Activated CD4-positive, alpha-beta memory T cell treated with anti-CD3 and anti-CD28 coated beads for 36 hours (primary cell): ENCODE measurements around the gene CTXN1. TPM values are rescaled to one million over a fixed set of nuclear protein-coding genes. Genes with fewer than 3 reads are reported as not detected.
"Not testable (repeated sequence)": the region's sequence is repeated elsewhere in the genome, so short reads cannot be mapped to it uniquely, and the experiment has no call there.

ENCODE experiments used
- CTCF ChIA-PET: fragments of 350-600 bp; sonication (Branson Sonifier 250); formaldehyde crosslinking; loops from one replicate; lab custom pipeline; 2021; ENCODE audit warnings: antibody characterized with exemption, inconsistent platforms; lab: Charles Lee
- POLR2A ChIA-PET: fragments of 350-600 bp; sonication (Branson Sonifier 250); formaldehyde crosslinking; loops from one replicate; lab custom pipeline; 2021; ENCODE audit warnings: antibody characterized with exemption; lab: Charles Lee
- DNase-seq: peaks from one replicate; pipeline ENCODE4 v3.0.0-alpha.2; 2020
- H3K27ac Mint-ChIP-seq: one replicate; pipeline ENCODE4 v1.8.0; 2021; ENCODE audit warnings: mixed read lengths
- H3K27me3 Mint-ChIP-seq: one replicate; pipeline ENCODE4 v1.8.0; 2021; ENCODE audit warnings: mixed read lengths
- H3K36me3 Mint-ChIP-seq: one replicate; pipeline ENCODE4 v1.8.0; 2021; ENCODE audit warnings: mixed read lengths
- H3K4me1 Mint-ChIP-seq: one replicate; pipeline ENCODE4 v1.8.0; 2021; ENCODE audit warnings: low read depth, mixed read lengths
- H3K4me3 Mint-ChIP-seq: one replicate; pipeline ENCODE4 v1.8.0; 2021; ENCODE audit warnings: mild to moderate bottlenecking, mixed read lengths
- H3K9me3 Mint-ChIP-seq: one replicate; pipeline ENCODE4 v1.8.0; 2021; ENCODE audit warnings: mixed read lengths
- intact Hi-C: fragments of 100-400 bp; cut with micrococcal nuclease; formaldehyde crosslinking; loops from one replicate; pipeline ENCODE4 v1.15.1; 2023
- total RNA-seq, 2 experiments: library from RNA; stranded (reverse); gene quantifications; one replicate each; pipeline ENCODE4 v1.2.3, GENCODE V29; 2021

The CTXN1 gene
- total RNA-seq, 2 experiments from 2014 or later: 0.29 to 0.77 TPM

DNA sequence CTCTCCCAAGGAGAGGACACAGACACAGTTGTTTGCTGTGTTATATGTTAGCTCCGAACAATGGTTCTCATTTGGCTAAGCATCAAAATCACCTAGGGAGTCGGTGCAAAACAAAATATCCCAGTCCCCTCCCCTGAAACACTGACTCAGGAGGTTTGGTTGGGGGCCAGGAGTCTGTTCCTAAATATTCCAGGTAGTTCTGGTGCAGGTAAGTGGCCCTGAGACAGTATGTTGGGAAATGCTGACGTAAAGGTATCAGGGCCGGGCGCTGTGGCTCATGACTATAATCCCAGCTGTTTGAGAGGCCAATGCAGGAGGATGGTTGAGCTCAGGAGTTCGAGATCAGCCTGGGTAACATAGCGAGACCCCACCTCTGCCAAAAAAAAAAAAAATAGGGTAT lies 24.6 kb downstream of the CTXN1 start:
- H3K27me3 Mint-ChIP-seq: peaks cover 5% of the 10 kb centered on the region
- H3K4me3 Mint-ChIP-seq: no peak overlapping the region
- peaks cover 21% of the 10 kb centered on the region for H3K4me1 Mint-ChIP-seq
- no peak for DNase-seq
- H3K27ac Mint-ChIP-seq: no peak overlapping the region
- H3K36me3 Mint-ChIP-seq: peaks cover 9% of the 10 kb centered on the region
- peaks cover 2% of the 10 kb centered on the region for H3K9me3 Mint-ChIP-seq
- POLR2A ChIA-PET: interaction anchor here (1.1 kb wide), 1 partner anchor 17 kb away, joined by 3 read pairs; no protein-coding TSS in a partner anchor
- intact Hi-C loops: loop anchor here (5.0 kb wide), 1 partner anchor 34 kb away; no protein-coding TSS in a partner anchor
- CTCF ChIA-PET: interaction anchor here (0.9 to 4.0 kb wide), 6 partner anchors 28 to 333 kb away, joined by 3 to 8 read pairs (median 6); partner anchors contain the start of gene TIMM44

DNA sequence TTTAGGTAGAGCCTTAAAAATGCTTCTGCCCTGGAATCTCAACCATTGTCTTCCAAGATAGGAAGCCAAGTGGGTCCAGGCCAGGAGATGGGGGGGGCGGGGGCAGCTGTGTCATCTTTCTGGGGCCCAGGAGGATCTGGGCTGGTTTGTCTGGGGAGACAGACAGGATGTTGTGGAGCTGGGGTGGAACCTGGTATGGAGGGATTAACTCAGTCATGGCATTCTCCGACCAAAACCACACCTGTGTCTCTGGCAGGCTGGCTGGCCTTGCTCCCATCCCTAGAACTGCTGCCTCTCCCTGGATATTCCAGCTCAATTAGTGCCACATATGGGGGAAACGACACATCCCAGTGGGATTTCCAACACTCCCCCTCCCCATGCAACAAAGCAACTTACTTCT lies 25.0 kb downstream of the CTXN1 start:
- Mint-ChIP-seq H3K27me3 (peaks cover 5% of the 10 kb centered on the region), H3K27ac (no peak overlapping the region), H3K9me3 (peaks cover 2% of the 10 kb centered on the region), H3K36me3 (peaks cover 9% of the 10 kb centered on the region), H3K4me1 (peaks cover 18% of the 10 kb centered on the region), H3K4me3 (no peak overlapping the region)
- intact Hi-C loops: loop anchor here (5.0 kb wide), 1 partner anchor 34 kb away; no protein-coding TSS in a partner anchor
- no peak for DNase-seq
- ChIA-PET CTCF (interaction anchor here (1.3 to 4.0 kb wide), 5 partner anchors 28 to 49 kb away, joined by 3 to 8 read pairs (median 8); partner anchors contain the start of gene TIMM44), POLR2A (no interaction called here)

DNA sequence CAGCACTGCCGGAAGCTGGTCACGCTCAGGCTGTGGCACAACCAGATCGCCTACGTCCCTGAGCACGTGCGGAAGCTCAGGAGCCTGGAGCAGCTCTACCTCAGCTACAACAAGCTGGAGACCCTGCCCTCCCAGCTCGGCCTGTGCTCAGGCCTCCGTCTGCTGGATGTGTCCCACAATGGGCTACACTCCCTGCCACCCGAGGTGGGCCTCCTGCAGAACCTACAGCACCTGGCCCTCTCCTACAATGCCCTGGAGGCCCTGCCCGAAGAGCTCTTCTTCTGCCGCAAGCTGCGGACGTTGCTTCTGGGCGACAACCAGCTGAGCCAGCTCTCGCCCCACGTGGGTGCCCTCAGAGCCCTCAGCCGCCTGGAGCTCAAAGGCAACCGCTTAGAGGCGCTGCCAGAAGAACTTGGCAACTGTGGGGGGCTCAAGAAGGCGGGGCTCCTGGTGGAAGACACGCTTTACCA lies 25.5 kb downstream of the CTXN1 start:
- no peak overlapping the region for H3K27ac Mint-ChIP-seq
- ChIA-PET POLR2A (no interaction called here), CTCF (interaction anchor here (0.9 to 4.0 kb wide), 6 partner anchors 29 to 220 kb away, joined by 3 to 8 read pairs (median 8); partner anchors contain the start of genes TIMM44 and TRAPPC5)
- no peak overlapping the region for H3K4me3 Mint-ChIP-seq
- DNase-seq: no peak
- peaks cover 5% of the 10 kb centered on the region for H3K27me3 Mint-ChIP-seq
- intact Hi-C loops: loop anchor here (5.0 kb wide), 1 partner anchor 33 kb away; no protein-coding TSS in a partner anchor
- peaks cover 13% of the 10 kb centered on the region for H3K4me1 Mint-ChIP-seq
- peaks cover 2% of the 10 kb centered on the region for H3K9me3 Mint-ChIP-seq
- peaks cover 9% of the 10 kb centered on the region for H3K36me3 Mint-ChIP-seq

DNA sequence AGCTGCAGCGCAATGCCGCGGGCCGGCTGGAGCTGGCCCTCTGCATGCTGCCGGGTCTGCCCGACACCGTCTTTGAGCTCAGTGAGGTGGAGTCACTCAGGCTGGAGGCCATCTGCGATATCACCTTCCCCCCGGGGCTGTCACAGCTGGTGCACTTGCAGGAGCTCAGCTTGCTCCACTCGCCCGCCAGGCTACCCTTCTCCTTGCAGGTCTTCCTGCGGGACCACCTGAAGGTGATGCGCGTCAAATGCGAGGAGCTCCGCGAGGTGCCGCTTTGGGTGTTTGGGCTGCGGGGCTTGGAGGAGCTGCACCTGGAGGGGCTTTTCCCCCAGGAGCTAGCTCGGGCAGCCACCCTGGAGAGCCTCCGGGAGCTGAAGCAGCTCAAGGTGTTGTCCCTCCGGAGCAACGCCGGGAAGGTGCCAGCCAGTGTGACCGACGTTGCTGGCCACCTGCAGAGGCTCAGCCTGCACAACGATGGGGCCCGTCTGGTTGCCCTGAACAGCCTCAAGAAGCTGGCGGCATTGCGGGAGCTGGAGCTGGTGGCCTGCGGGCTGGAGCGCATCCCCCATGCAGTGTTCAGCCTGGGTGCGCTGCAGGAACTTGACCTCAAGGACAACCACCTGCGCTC lies 26.1 kb downstream of the CTXN1 start:
- Mint-ChIP-seq H3K27me3 (peaks cover 8% of the 10 kb centered on the region), H3K4me1 (peaks cover 9% of the 10 kb centered on the region), H3K36me3 (peaks cover 6% of the 10 kb centered on the region), H3K9me3 (peaks cover 2% of the 10 kb centered on the region), H3K4me3 (no peak overlapping the region), H3K27ac (no peak overlapping the region)
- intact Hi-C loops: loop anchor here (5.0 kb wide), 1 partner anchor 33 kb away; no protein-coding TSS in a partner anchor
- ChIA-PET CTCF (interaction anchor here (0.9 to 4.0 kb wide), 6 partner anchors 29 to 219 kb away, joined by 3 to 8 read pairs (median 8); partner anchors contain the start of genes TIMM44 and TRAPPC5), POLR2A (no interaction called here)
- no peak for DNase-seq

DNA sequence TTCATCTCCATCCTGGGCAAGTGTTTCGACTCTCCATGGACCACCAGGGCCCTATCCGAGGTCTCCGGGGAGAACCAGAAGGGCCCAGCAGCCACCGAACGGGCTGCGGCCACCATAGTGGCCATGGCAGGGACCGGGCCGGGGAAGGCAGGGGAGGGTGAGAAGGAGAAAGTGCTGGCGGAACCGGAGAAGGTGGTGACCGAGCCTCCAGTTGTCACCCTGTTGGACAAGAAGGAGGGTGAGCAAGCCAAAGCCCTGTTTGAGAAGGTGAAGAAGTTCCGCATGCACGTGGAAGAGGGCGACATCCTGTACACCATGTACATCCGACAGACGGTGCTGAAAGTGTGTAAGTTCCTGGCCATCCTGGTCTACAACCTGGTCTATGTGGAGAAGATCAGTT lies 27.0 kb downstream of the CTXN1 start:
- ChIA-PET POLR2A (no interaction called here), CTCF (interaction anchor here (1.0 to 4.0 kb wide), 4 partner anchors 29 to 331 kb away, joined by 3 to 8 read pairs (median 6); partner anchors contain the start of gene TIMM44)
- Mint-ChIP-seq H3K27me3 (peaks cover 8% of the 10 kb centered on the region), H3K27ac (no peak overlapping the region), H3K4me1 (peaks cover 5% of the 10 kb centered on the region), H3K36me3 (peaks cover 3% of the 10 kb centered on the region), H3K9me3 (peaks cover 2% of the 10 kb centered on the region), H3K4me3 (no peak overlapping the region)
- DNase-seq: no peak
- intact Hi-C loops: no loop called here

DNA sequence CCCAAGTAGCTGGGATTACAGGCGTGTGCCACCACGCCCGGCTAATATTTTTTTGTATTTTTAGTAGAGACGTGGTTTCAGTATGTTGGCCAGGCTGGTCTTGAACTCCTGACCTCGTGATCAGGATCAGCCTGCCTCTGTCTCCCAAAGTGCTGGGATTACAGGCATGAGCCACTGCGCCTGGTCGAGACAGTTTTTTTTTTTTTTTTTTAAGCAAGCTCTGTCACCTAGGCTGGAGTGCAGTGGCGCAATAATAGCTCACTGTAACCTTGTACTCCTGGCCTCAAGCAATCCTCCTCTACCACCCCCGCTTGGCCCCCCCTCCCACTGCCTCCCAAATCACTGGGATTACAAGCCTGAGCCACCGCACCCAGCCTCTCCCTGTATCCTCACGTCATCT lies 28.6 kb downstream of the CTXN1 start:
- no peak overlapping the region for H3K27ac Mint-ChIP-seq
- H3K36me3 Mint-ChIP-seq: no peaks in the 10 kb centered on the region
- CTCF ChIA-PET: interaction anchor here (1.0 kb wide), 1 partner anchor 213 kb away, joined by 3 read pairs; no protein-coding TSS in a partner anchor
- intact Hi-C loops: no loop called here
- no peak for DNase-seq
- no peaks in the 10 kb centered on the region for H3K4me1 Mint-ChIP-seq
- POLR2A ChIA-PET: no interaction called here
- peaks cover 5% of the 10 kb centered on the region for H3K27me3 Mint-ChIP-seq
- H3K4me3 Mint-ChIP-seq: no peak overlapping the region
- no peaks in the 10 kb centered on the region for H3K9me3 Mint-ChIP-seq

DNA sequence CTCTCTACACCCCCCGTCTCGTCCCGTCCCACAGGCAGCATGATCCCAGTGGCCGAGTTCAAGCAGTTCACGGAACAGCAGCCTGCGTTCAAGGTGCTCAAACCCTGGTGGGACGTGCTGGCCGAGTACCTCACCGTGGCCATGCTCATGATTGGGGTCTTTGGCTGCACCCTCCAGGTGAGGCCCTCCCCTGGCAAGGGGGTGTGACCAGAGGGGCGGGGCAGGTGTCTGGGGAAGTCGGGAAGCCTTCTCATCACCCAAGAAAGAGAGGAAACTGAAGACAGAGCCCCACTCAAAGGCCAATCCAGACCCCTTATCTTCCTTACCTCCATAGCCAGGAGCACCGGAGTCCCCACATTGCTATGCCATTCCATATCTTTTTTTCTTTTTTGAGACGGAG lies 30.4 kb downstream of the CTXN1 start:
- Mint-ChIP-seq H3K27ac (no peak overlapping the region), H3K4me1 (no peaks in the 10 kb centered on the region), H3K27me3 (peaks cover 7% of the 10 kb centered on the region), H3K4me3 (no peak overlapping the region), H3K36me3 (no peaks in the 10 kb centered on the region), H3K9me3 (no peaks in the 10 kb centered on the region)
- CTCF ChIA-PET: no interaction called here
- DNase-seq: no peak
- intact Hi-C loops: no loop called here
- POLR2A ChIA-PET: no interaction called here

DNA sequence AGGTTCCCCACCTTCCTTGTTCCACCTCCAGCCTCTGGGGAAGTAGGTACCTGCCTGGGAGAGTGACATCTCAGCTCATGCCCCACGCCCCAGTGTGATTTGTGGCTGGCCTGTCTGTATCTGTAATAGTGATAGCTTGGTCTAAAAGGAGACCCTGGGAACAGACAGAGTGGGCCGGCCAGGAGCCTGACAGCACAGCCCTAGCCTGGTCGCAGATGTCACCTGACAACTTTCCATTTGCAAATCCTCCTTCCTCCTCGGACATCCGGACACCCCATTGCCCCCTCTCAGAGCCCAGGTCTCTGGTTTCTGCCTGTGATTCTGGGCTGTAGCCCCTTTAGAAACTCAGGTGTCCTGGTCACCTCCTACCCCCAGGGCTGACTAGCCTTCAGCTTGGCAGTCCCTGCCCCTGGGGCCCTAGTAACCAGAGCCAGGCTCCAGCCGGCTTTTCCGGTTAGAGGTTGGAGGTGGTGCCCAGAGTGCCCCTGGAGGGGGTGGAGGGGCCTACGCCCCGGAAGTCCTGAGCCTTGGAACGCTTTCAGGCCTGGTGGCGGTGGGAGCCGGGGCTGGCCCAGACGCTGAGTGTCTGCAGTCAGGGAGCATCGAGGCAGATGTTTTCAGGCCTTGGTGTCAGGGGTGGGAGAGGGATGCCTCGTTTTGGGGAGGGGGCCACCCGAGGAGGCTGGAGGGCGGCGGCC lies 31.2 kb downstream of the CTXN1 start:
- no peak overlapping the region for H3K4me3 Mint-ChIP-seq
- no peaks in the 10 kb centered on the region for H3K9me3 Mint-ChIP-seq
- H3K36me3 Mint-ChIP-seq: no peaks in the 10 kb centered on the region
- POLR2A ChIA-PET: no interaction called here
- DNase-seq: no peak
- H3K27me3 Mint-ChIP-seq: peaks cover 7% of the 10 kb centered on the region
- intact Hi-C loops: no loop called here
- CTCF ChIA-PET: no interaction called here
- no peak overlapping the region for H3K27ac Mint-ChIP-seq
- H3K4me1 Mint-ChIP-seq: no peaks in the 10 kb centered on the region

DNA sequence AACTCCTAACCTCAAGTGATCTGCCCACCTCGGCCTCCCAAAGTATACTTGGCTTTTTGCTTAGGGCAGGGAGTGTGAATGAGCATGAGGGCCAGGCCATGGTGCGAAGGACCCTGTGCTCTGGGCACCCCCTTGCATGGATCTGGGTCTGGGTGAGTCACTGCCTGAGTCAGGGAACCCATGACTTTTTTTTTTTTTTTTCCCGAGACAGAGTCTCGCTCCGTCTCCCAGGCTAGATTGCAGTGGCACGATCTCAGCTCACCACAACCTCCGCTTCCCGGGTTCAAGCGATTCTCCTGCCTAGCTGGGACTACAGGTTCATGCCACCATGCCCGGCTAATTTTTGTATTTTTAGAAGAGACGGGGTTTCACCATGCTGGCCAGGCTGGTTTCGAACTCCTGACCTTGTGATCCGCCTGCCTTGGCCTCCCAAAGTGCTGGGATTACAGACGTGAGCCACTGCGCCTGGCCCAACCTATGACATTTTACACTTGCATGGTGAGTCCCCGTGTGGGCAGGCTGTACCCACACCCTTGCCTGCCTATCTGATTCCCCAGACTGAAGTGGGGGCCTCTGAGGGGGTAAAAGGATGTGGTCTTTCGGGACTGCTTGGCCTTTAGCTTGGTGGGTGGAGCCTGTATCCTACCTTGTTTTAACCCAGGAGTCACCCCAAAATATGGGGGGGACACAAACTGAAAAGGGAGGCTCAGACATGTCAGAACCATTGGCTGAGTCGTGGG lies 32.4 kb downstream of the CTXN1 start:
- H3K9me3 Mint-ChIP-seq, H3K4me1 Mint-ChIP-seq, H3K36me3 Mint-ChIP-seq, DNase-seq, intact Hi-C loops, H3K4me3 Mint-ChIP-seq, H3K27ac Mint-ChIP-seq: not testable (repeated sequence)
- H3K27me3 Mint-ChIP-seq: peaks cover 10% of the 10 kb centered on the region
- POLR2A ChIA-PET: interaction anchor here (0.6 kb wide), 1 partner anchor 11 kb away, joined by 5 read pairs; no protein-coding TSS in a partner anchor
- CTCF ChIA-PET: interaction anchor here (1.2 kb wide), 1 partner anchor 25 kb away, joined by 4 read pairs; no protein-coding TSS in a partner anchor

DNA sequence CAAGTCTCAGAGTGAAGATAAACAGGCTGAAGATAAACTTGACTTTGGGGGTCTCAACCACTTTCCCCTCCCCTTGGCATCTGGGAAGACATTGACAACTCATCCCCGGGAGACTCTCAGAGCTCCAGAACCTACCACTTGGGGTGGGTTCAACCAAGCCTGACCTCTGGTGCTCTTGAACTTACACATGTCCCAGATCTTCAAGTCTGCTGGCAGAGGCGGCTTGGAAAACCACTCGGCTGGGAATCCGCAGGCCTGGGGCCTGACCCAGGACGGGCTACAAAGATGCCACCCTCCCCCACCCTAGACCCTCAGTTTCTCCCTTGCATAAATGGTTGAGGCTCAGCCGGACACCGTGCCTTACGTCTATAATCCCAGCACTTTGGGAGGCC lies 37.1 kb downstream of the CTXN1 start:
- POLR2A ChIA-PET: no interaction called here

DNA sequence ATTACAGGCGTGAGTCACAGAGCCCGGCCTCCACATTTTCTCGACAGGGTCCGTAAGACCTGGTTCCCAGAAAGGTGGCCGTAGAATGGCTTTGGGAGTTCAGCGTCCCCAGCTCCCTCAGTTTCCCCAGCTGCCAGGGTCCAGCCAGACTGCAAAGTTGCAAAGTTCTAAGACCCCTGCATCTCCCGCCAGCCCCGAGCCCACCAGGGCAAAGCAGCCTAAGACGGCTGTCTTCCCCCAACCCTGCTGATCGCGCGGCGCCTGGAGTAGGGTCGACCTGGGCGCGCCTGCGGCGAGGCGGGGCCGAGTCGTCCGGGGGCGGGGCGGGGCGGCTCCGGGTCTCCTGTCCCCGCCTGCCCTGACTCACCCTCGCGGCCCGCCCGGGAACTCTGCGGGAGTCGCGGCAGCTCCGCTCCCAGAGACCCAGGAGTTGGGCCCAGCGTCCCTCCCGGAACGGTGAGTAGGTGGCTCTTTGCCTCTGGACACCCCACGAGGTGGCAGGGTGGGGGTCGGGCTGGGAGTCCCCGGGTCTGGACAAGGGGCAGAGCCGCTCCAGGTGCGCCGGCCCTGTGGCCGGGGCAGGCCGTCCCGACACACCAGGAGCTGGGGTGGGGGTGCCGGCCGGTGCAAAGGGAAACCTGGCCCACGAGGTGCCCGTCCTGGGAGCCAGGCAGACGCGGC lies 37.6 kb downstream of the CTXN1 start, which contains the start of gene LRRC8E:
TSS of gene LRRC8E (plus strand) at position 366 of the 681 bp plus-strand sequence. CDS start 7,094 bp downstream, outside the sequence.
- DNase-seq: peak; percentile 53
- no peak within 1 kb of the TSS for H3K4me3 Mint-ChIP-seq
- intact Hi-C loops: no loop called here
- H3K9me3 Mint-ChIP-seq: no peaks in the 10 kb centered on the region
- no peaks in the 10 kb centered on the region for H3K4me1 Mint-ChIP-seq
- no peaks in the 10 kb centered on the region for H3K36me3 Mint-ChIP-seq
- peaks cover 7% of the 10 kb centered on the region for H3K27me3 Mint-ChIP-seq
- ChIA-PET CTCF (interaction anchor here (1.0 to 1.3 kb wide), 2 partner anchors 15 to 19 kb away, joined by 3 to 4 read pairs; partner anchors contain the start of gene MAP2K7), POLR2A (no interaction called here)
- H3K27ac Mint-ChIP-seq: no peak within 1 kb of the TSS

More for the DNA sequence above, 37.1 kb downstream of the CTXN1 start:
- Mint-ChIP-seq H3K27me3 (peaks cover 7% of the 10 kb centered on the region), H3K27ac (no peak overlapping the region), H3K36me3 (no peaks in the 10 kb centered on the region), H3K4me3 (no peak overlapping the region), H3K4me1 (no peaks in the 10 kb centered on the region), H3K9me3 (no peaks in the 10 kb centered on the region)
- intact Hi-C loops: no loop called here
- CTCF ChIA-PET: interaction anchor here (1.3 kb wide), 1 partner anchor 20 kb away, joined by 3 read pairs; no protein-coding TSS in a partner anchor
- DNase-seq: no peak
